HepG2 (cell line): Measurements from ENCODE around the gene SNPH. TPM values are rescaled to one million over a fixed set of nuclear protein-coding genes. Genes with fewer than 3 reads are reported as not detected.

ENCODE experiments used
- ARID3A ChIP-seq: IDR thresholded peaks from 2 replicates; pipeline ENCODE4 v1.6.1; 2012; ENCODE audit warnings: low read depth, low read length, improper control_type of control experiment
- E2F2 ChIP-seq: sonication (generic); formaldehyde crosslinking; IDR thresholded peaks from 2 replicates; pipeline ENCODE4 v1.4.0; 2020; ENCODE audit warnings: missing genetic modification reagents, borderline replicate concordance
- ELF4 ChIP-seq: sonication (generic); formaldehyde crosslinking; IDR thresholded peaks from 2 replicates; pipeline ENCODE4 v1.5.0; 2020; ENCODE audit warnings: missing genetic modification reagents, mild to moderate bottlenecking, moderate library complexity, borderline replicate concordance
- ETV5 ChIP-seq: IDR thresholded peaks from 2 replicates; pipeline ENCODE4 v1.6.1; 2018; ENCODE audit warnings: missing biosample characterization, missing genetic modification reagents, inconsistent platforms, borderline replicate concordance
- KDM4B ChIP-seq: sonication (generic); formaldehyde crosslinking; IDR thresholded peaks from 2 replicates; pipeline ENCODE4 v1.4.0; 2020; ENCODE audit warnings: missing genetic modification reagents
- LRRFIP1 ChIP-seq: sonication (generic); formaldehyde crosslinking; conservative IDR thresholded peaks from 2 replicates; pipeline ENCODE4 v1.4.0; 2020; ENCODE audit warnings: missing genetic modification reagents
- TOE1 ChIP-seq: sonication (generic); formaldehyde crosslinking; IDR thresholded peaks from 2 replicates; pipeline ENCODE4 v1.4.0; 2020; ENCODE audit warnings: mild to moderate bottlenecking, missing genetic modification reagents
- ZBTB33 ChIP-seq: sonication (generic); formaldehyde crosslinking; IDR thresholded peaks from 2 replicates; pipeline ENCODE4 v1.4.0; 2020; ENCODE audit warnings: missing genetic modification reagents
- ZNF160 ChIP-seq: sonication (generic); formaldehyde crosslinking; IDR thresholded peaks from 2 replicates; pipeline ENCODE4 v1.8.0; 2022; ENCODE audit warnings: mild to moderate bottlenecking, inconsistent platforms, missing genetic modification reagents
- ZNF496 ChIP-seq: sonication (generic); formaldehyde crosslinking; IDR thresholded peaks from 2 replicates; pipeline ENCODE4 v1.8.1; 2023; ENCODE audit warnings: mild to moderate bottlenecking, moderate library complexity, missing genetic modification reagents; ENCODE audit not compliant: insufficient replicate concordance
- ZNF652 ChIP-seq: IDR thresholded peaks from 2 replicates; pipeline ENCODE4 v1.6.1; 2016; ENCODE audit warnings: low read depth, borderline replicate concordance
- ZNF724P ChIP-seq: sonication (generic); formaldehyde crosslinking; IDR thresholded peaks from 2 replicates; pipeline ENCODE4 v1.8.0; 2022; ENCODE audit warnings: missing genetic modification reagents, borderline replicate concordance
- polyA plus RNA-seq, 8 experiments: library from polyadenylated mRNA; depleted of rRNA in 3 of 8; stranded (reverse) in 7 of 8; unstranded in 1 of 8; fragments of >200 nt; fragmentation: Illumina TruSeq in 4 of 8; extraction: Trizol in 4 of 8; gene quantifications; 2 replicates each; pipeline versions ENCODE4 v1.2.1 to v1.2.3, GENCODE V29; 2011 to 2016; ENCODE audit warnings: low read depth in 4 of 8, missing spikeins in 1 of 8, mixed read lengths in 1 of 8; ENCODE audit not compliant: insufficient read depth in 1 of 8
- total RNA-seq, 5 experiments: library from RNA; depleted of rRNA; stranded (reverse); fragments of >200 nt; fragmentation: Illumina TruSeq; extraction: Trizol; gene quantifications; 2 replicates each; pipeline ENCODE4 v1.2.3, GENCODE V29; 2016; ENCODE audit warnings: low read depth in 1 of 5

Gene SNPH
- total and polyA plus RNA-seq, 2 of the 13 experiments (the other 11 are each of a cell fraction or from before 2014, with no cell fraction given), result 0.09 TPM; not detected in 1

GRCh38 chr20:1326031-1326930 is 60.2 kb downstream of the SNPH start (continued):
- no peak for TF ChIP-seq ETV5 (CRISPR knock-in tag)
- TF ChIP-seq KDM4B (CRISPR knock-in tag), result no peak
- TF ChIP-seq TOE1 (CRISPR knock-in tag), result no peak
- no peak; the same call in 1 of the 2 replicates for TF ChIP-seq ARID3A
- TF ChIP-seq ZNF652 (CRISPR knock-in tag), result peak; percentile 85
- no peak for TF ChIP-seq ZNF724P
- 0 out of 2 replicates have a peak, but pooled peaks have one; percentile 18 for TF ChIP-seq ZNF160 (CRISPR knock-in tag)
- TF ChIP-seq ELF4 (CRISPR knock-in tag), result no peak
- TF ChIP-seq LRRFIP1 (CRISPR knock-in tag), result no peak
- TF ChIP-seq ZBTB33 (CRISPR knock-in tag), result peak; percentile 33; the same call in 1 of the 2 replicates
- TF ChIP-seq E2F2 (CRISPR knock-in tag), result no peak
- no peak for TF ChIP-seq ZNF496 (CRISPR knock-in tag)
